IPS-NIHi7 (cell line): ENCODE data around the gene PHRF1.

Source experiments
- DNase-seq: peaks from one replicate; pipeline ENCODE4 v3.0.0; 2012; ENCODE audit warnings: mixed read lengths; ENCODE audit errors: extremely low spot score

PHRF1 gene

GRCh38 chr11:596374-596773 lies 20.1 kb downstream of the PHRF1 start:
- DNase-seq: no peak

- DNase-seq: peak; percentile 74
Measured at GRCh38 chr11:597166-597725, 21.0 kb downstream of the PHRF1 start.

- no peak for DNase-seq
Measured at GRCh38 chr11:598005-598680, 21.9 kb downstream of the PHRF1 start.

GRCh38 chr11:601573-602245 lies 25.4 kb downstream of the PHRF1 start:
- no peak for DNase-seq

- no peak for DNase-seq
Measured at GRCh38 chr11:603154-603553, 26.9 kb downstream of the PHRF1 start.

- DNase-seq: no peak
Measured at GRCh38 chr11:605286-606129, 29.2 kb downstream of the PHRF1 start.

GRCh38 chr11:606245-606644 lies 30.0 kb downstream of the PHRF1 start:
- DNase-seq: no peak

- no peak for DNase-seq
Measured at GRCh38 chr11:607020-607780, 30.9 kb downstream of the PHRF1 start.

- DNase-seq: no peak
Measured at GRCh38 chr11:607971-608659, 31.8 kb downstream of the PHRF1 start.

- DNase-seq: no peak
Measured at GRCh38 chr11:608791-609251, 32.6 kb downstream of the PHRF1 start.

- no peak for DNase-seq
Measured at GRCh38 chr11:609341-609811, 33.1 kb downstream of the PHRF1 start.

GRCh38 chr11:610146-610801 lies 34.0 kb downstream of the PHRF1 start:
- DNase-seq: no peak

GRCh38 chr11:611001-611996 lies 35.0 kb downstream of the PHRF1 start:
- no peak for DNase-seq

- no peak for DNase-seq
Measured at GRCh38 chr11:612201-612960, 36.1 kb downstream of the PHRF1 start.

GRCh38 chr11:612961-613300 lies 36.7 kb downstream of the PHRF1 start:
- no peak for DNase-seq

GRCh38 chr11:613369-613968 lies 37.2 kb downstream of the PHRF1 start:
- DNase-seq: peak; percentile 88

GRCh38 chr11:614021-614622 lies 37.9 kb downstream of the PHRF1 start:
- DNase-seq: no peak
